Middle frontal gyrus (tissue), 1 donor: ENCODE measurements around the gene PPP1R16B.
A peak's percentile ranks its signal among the peaks of the same experiment; 100 is the strongest.
"Not testable (repeated sequence)": the region's sequence is repeated elsewhere in the genome, so short reads cannot be mapped to it uniquely, and the experiment has no call there.

ENCODE experiments used
- DNase-seq: peaks from one replicate; pipeline ENCODE4 v3.0.0-alpha.2; 2015; ENCODE audit warnings: low spot score; ENCODE audit errors: extremely low spot score

PPP1R16B gene

DNA sequence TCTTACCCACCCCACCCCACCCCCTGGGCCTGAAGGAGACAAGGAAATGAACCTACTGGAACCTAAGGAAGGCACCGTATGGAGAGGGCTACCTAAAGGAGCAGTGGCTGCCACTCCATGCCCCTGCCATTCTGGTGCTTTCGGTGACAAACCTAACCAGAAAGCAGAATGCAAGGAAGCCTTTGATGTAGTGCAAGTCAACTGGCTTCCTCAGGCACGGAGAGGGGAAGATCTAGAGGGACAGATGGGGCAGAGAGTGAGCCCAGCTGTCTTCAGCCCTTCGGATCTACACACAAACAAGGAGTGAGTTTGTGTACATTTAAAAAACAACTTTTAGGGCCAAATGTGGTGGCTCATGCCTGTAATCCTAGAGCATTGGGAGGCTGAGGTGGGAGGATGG is 39.5 kb downstream of the PPP1R16B start:
- no peak for DNase-seq

DNA sequence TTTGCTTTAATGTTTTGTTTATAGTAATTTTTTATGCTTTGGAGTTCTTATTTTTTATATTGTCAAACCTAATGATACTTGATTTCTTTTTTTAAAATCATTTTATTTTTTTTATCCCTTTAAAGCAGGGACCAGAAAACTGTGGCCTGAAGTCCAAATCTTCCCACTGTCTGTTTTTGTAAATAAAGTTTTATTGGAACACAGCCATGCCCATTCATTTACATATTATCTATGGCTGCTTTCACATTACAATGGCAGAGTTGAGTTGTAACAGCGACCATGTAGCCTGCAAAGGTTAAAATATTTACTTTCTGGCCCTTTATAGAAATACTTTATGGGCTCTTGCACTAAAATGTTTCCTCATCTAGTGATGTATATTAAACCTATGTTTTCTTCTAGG is 42.3 kb downstream of the PPP1R16B start:
- DNase-seq, result no peak

- no peak for DNase-seq
Measured at GRCh38 chr20:38853759-38854158, 48.3 kb downstream of the PPP1R16B start.

DNA sequence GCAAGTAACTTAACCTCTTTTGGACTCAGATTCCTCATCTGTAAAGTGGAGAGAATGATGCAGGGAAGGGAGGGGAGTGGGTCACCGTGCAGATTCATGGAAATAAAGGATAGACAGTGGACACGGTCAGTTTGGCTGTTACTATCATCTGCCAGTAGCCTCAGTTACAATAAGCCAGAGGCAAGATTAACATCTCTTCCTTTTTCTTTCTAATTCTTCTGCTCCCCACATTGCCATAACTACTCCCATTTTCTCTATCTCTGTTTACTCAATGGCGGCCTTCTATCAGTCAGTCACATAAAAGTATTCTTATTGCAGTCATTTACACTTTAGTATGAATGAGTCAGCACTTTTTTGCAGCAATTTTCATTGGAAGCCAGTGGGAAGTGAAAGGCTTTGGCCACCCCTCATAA is 49.2 kb downstream of the PPP1R16B start:
- no peak for DNase-seq

DNA sequence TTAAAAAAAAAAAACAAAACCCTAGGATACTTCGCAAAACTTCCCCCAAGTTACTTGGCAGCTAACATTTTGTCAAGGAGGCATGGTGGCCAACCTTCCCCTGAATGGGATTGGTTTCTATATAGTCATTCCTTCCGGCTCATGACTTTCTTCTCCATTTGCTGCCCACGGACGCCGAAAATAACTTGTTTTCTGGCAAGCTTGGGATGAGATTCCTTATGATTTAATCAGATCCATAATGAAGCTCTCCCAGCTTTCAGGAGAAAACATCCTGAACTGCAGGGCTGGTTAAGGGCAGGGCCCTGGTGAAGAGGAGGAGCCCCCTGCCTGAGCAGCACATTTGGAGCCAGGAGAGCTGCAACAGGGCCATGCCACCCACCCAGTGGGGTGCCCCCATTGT is 49.9 kb downstream of the PPP1R16B start:
- DNase-seq, result peak; percentile 63

DNA sequence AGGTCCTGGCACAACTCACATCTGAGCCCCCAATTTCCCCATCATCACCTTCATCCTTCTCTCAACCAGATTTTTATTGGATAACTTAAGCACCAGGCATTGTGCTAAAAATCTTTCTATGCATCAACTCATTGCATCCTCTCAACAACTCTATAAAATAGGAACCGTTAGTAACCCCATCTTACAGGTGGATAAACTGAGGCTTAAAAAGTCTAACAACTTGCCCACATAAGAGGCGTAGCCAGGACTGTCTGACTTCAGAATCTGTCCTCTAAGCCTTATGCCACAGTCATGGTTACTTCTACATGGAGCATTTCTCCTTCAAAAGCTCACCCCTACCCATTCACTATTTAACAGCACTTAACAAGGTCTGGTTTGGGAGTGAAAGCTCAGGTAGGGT is 51.1 kb downstream of the PPP1R16B start:
- no peak for DNase-seq

DNA sequence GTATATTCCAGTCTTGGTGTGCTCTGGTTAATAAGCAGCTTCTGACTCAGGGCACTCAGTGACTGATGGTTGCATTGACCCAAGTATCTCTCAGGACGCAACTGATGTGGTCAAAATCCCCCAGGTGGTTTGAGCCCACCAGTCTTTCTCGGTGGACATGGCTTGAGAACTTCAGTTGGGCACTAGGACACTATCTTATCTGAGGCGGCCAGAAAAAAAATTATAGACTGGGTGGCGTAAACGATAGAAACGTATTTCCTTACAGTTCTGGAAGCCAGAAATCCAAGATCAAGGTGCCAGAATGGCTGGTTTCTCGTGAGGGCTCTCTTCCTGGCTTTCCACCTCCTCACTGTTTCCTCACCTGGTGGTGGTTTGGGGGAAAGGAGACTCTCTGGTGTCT is 52.2 kb downstream of the PPP1R16B start:
- no peak for DNase-seq

DNA sequence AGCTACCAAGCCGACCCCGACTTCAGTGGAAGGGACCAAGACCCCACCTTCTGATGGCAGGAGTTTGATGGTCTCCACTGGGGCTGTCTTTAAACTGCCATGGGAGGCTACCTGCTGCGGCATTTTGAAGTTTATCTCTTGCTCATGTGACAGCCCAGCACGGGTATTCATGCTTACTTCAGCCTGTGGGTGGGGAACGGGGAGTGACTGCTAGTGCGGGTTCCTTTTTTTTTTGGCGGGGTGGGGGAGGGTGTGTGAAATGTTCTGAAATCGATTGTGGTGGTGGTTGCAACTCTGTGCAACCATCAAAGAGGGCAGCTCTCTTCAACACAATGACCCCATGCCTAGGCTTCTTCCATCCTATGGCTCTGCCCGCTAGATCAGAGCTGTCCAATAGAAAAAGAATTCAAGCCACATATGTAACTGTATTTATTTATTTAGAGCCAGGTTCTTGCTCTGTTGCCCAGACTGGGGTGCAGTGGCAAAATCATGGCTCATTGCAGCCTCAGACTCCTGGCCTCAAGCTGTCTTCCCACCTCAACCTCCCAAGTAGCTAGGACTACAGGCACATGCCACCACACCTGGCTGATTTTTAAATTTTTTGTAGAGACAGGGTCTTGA is 53.7 kb downstream of the PPP1R16B start:
- no peak for DNase-seq

DNA sequence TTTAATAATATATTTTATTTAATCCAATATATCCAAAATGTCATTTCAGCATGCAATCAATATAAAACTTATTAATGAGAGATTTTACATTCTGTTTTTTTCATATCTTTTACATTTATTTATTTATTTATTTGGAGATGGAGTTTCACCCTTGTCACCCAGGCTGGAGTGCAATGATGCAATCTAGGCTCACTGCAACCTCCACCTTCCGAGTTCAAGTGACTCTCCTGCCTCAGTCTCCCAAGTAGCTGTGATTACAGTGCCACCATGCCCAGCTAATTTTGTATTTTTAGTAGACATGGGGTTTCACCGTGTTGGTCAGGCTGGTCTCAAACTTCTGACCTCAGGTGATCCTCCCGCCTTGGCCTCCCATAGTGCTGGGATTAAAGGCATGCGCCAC is 54.4 kb downstream of the PPP1R16B start:
- not testable (repeated sequence) for DNase-seq

GRCh38 chr20:38861071-38861401 is 55.5 kb downstream of the PPP1R16B start:
- no peak for DNase-seq

- no peak for DNase-seq
Measured at GRCh38 chr20:38862226-38862625, 56.7 kb downstream of the PPP1R16B start.

DNA sequence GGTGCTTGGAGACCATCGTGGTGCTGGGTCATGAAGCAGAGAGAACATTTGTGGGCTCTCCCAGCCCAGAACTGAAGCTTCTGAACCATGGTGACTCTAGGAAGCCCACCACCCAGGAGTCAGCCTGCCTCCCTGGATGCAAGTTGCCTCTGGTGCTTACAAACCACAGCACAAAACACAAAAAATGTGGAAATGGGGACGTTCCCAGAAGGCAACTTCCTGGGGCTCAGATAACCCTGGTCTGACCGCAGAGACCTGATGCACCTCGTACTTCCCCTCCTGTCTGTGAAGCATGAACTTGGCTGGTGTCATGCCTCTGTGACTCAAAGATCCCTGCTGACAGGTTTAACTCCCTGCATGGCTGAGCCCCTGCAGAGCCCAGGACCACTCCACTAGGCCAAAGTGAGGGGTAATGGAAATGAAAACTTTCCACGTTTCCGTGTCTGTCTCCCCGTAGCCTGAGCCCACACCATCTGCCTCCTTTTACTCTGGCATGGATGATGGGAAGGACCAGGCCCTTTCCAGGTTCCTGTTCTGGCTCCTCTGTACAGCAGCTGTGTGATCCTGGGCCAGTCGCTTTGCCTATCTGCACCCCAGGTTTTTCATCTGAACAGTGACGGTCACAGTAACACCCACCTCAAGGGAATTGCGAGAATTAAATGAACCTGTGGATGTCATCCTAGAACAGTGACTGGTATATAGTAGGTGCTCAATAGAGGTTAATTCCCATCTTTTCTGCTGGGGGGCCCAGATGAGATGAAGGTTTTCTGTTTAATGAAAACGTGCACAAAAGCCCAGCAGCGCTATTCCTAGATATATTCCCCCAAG is 57.7 kb downstream of the PPP1R16B start:
- no peak for DNase-seq

- no peak for DNase-seq
Measured at GRCh38 chr20:38864662-38865061, 59.2 kb downstream of the PPP1R16B start.

- no peak for DNase-seq
Measured at GRCh38 chr20:38866265-38867061, 61.0 kb downstream of the PPP1R16B start.

DNA sequence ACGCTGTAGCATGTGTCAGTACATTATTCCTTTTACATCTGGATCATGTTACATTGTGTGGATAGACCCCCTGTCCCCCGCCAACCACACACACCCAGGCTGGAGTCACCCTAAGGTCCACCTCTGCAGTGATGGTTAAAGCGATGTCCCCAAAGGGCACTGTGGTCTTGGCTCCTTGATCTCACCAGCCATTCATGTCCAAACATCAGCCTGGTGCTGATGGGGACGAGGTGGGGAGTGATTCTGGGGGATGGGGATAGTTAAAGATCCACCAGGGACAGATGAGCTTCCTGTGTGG is 61.5 kb downstream of the PPP1R16B start:
- DNase-seq, result no peak

- DNase-seq, result no peak
Measured at GRCh38 chr20:38870733-38871559, 65.4 kb downstream of the PPP1R16B start.

- no peak for DNase-seq
Measured at GRCh38 chr20:38871560-38871953, 66.1 kb downstream of the PPP1R16B start.

GRCh38 chr20:38872036-38872435 is 66.5 kb downstream of the PPP1R16B start:
- no peak for DNase-seq

- peak; percentile 36 for DNase-seq
Measured at GRCh38 chr20:38872491-38873049, 67.1 kb downstream of the PPP1R16B start.

- no peak for DNase-seq
Measured at GRCh38 chr20:38873050-38873581, 67.6 kb downstream of the PPP1R16B start.
